HCT116 (cell line): ENCODE results near the gene NUDT9. TPM values are rescaled to one million over a fixed set of nuclear protein-coding genes. Genes with fewer than 3 reads are reported as not detected.

Experiments used
- ATAC-seq: fragments of 200-7000 bp; cut with Tn5 transposase; 2 replicates; pipeline ENCODE4 v1.9.1; 2020; ENCODE audit warnings: mild to moderate bottlenecking, moderate library complexity
- BruUV-seq: library from RNA; stranded (reverse); fragments of 400-500 nt; replicated peaks from 2 replicates; lab custom pipeline; 2021; lab: Mats Ljungman, UMichigan
- CTCF ChIA-PET: fragments of 300-600 bp; sonication (Branson Sonifier 250); formaldehyde crosslinking; loops from one replicate; lab custom pipeline; 2021; ENCODE audit warnings: antibody characterized with exemption; lab: Charles Lee
- POLR2A ChIA-PET: fragments of 300-600, 350-600 bp; sonication (Branson Sonifier 250); formaldehyde crosslinking; loops from one replicate; lab custom pipeline; 2021; ENCODE audit warnings: antibody characterized with exemption; lab: Charles Lee
- RAD21 ChIA-PET, 2 experiments: fragments of 300-600 bp; sonication (Branson Sonifier 250); formaldehyde crosslinking; loops; one replicate each; lab custom pipeline; 2023; ENCODE audit warnings: low total read pairs in 2 of 2; ENCODE audit not compliant: uncharacterized antibody in 2 of 2, unreplicated experiment in 2 of 2, low non-redundant PET in 1 of 2; lab: Charles Lee
- DNase-seq: peaks from one replicate; pipeline ENCODE4 v3.0.0-alpha.2; 2010; ENCODE audit warnings: low read depth, low spot score
- H2AFZ ChIP-seq: fragments of 200-600 bp; shearing (Covaris generic), sonication (generic); 2 replicates; pipeline ENCODE4 v1.6.1; 2017; ENCODE audit warnings: low read depth, mixed run types, mixed read lengths, antibody characterized with exemption, low read length; ENCODE audit not compliant: poor library complexity, severe bottlenecking
- H3K27ac ChIP-seq: 2 replicates; pipeline ENCODE4 v1.5.1; 2012; ENCODE audit warnings: low read depth, low read length
- H3K27me3 ChIP-seq: fragments of 200-600 bp; sonication (generic); 2 replicates; pipeline ENCODE4 v1.6.1; 2016; ENCODE audit warnings: mixed run types, low read length, mixed read lengths; ENCODE audit not compliant: insufficient read depth
- H3K36me3 ChIP-seq, 2 experiments: fragments of 200-500 bp in 1 of 2; fragments of 200-600 bp in 1 of 2; sonication (Bioruptor generic) in 1 of 2; sonication (generic) in 1 of 2; 2 replicates each; pipeline versions ENCODE4 v1.5.1 to v1.6.1; 2014 to 2016; ENCODE audit warnings: low read length in 2 of 2, inconsistent platforms in 1 of 2, mixed read lengths in 1 of 2, mixed run types in 1 of 2; ENCODE audit not compliant: insufficient read depth in 2 of 2, control insufficient read depth in 1 of 2
- H3K4me1 ChIP-seq, 2 experiments: fragments of 200-600 bp in 1 of 2; sonication (generic) in 1 of 2; 2 replicates each; pipeline versions ENCODE4 v1.5.1 to v1.6.1; 2012 to 2017; ENCODE audit warnings: low read length in 2 of 2, inconsistent platforms in 1 of 2, mild to moderate bottlenecking in 1 of 2, mixed read lengths in 1 of 2, mixed run types in 1 of 2, moderate library complexity in 1 of 2; ENCODE audit not compliant: insufficient read depth in 2 of 2, control insufficient read depth in 1 of 2
- H3K4me2 ChIP-seq: fragments of 200-600 bp; sonication (generic); 2 replicates; pipeline ENCODE4 v1.6.1; 2017; ENCODE audit warnings: mixed run types, low read length, mixed read lengths
- H3K4me3 ChIP-seq, 2 experiments: fragments of 200-600 bp in 1 of 2; sonication (generic) in 1 of 2; replicated peaks in 1 of 2; 2 replicates each; pipeline ENCODE4 v1.5.1; 2011 to 2016; ENCODE audit warnings: low read length in 2 of 2, control low read depth in 1 of 2, low read depth in 1 of 2, mild to moderate bottlenecking in 1 of 2, mixed read lengths in 1 of 2, mixed run types in 1 of 2
- H3K79me2 ChIP-seq: fragments of 200-600 bp; sonication (generic); 2 replicates; pipeline ENCODE4 v1.6.1; 2017; ENCODE audit warnings: mild to moderate bottlenecking, mixed run types, low read length, moderate library complexity, mixed read lengths; ENCODE audit not compliant: insufficient read depth
- H3K9ac ChIP-seq: fragments of 200-600 bp; sonication (generic); 2 replicates; pipeline ENCODE4 v1.6.1; 2016; ENCODE audit warnings: low read length, mixed read lengths
- H3K9me2 ChIP-seq: fragments of 200-600 bp; sonication (generic), shearing (Covaris generic); 2 replicates; pipeline ENCODE4 v1.6.1; 2017; ENCODE audit warnings: mixed run types, mild to moderate bottlenecking, moderate library complexity; ENCODE audit not compliant: insufficient read depth
- H3K9me3 ChIP-seq, 2 experiments: fragments of 200-500 bp in 1 of 2; fragments of 200-600 bp in 1 of 2; sonication (Bioruptor generic) in 1 of 2; sonication (generic) in 1 of 2; 2 replicates each; pipeline ENCODE4 v1.6.1; 2014 to 2017; ENCODE audit warnings: low read length in 2 of 2, mixed read lengths in 2 of 2, inconsistent platforms in 1 of 2, low read depth in 1 of 2, mild to moderate bottlenecking in 1 of 2, mixed run types in 1 of 2, moderate library complexity in 1 of 2; ENCODE audit not compliant: control insufficient read depth in 1 of 2, insufficient read depth in 1 of 2
- H4K20me1 ChIP-seq: fragments of 200-600 bp; sonication (generic), shearing (Covaris generic); 2 replicates; pipeline ENCODE4 v1.6.1; 2017; ENCODE audit warnings: mixed run types, mild to moderate bottlenecking, moderate library complexity; ENCODE audit not compliant: insufficient read depth
- ATF3 ChIP-seq: IDR thresholded peaks from 2 replicates; pipeline ENCODE4 v1.6.1; 2012
- CEBPB ChIP-seq: IDR thresholded peaks from 2 replicates; pipeline ENCODE4 v1.6.1; 2012; ENCODE audit warnings: low read depth
- ELF1 ChIP-seq: IDR thresholded peaks from 2 replicates; pipeline ENCODE4 v1.6.1; 2012; ENCODE audit warnings: low read depth, borderline replicate concordance
- EZH2 ChIP-seq: fragments of 200-600 bp; sonication (generic); IDR thresholded peaks from 2 replicates; pipeline ENCODE4 v1.6.1; 2017; ENCODE audit warnings: antibody characterized with exemption, mixed run types
- EZH2phosphoT487 ChIP-seq: fragments of 200-600 bp; IDR thresholded peaks from 2 replicates; pipeline ENCODE4 v1.6.1; 2018; ENCODE audit warnings: antibody characterized with exemption, borderline replicate concordance
- MAX ChIP-seq: IDR thresholded peaks from 2 replicates; pipeline ENCODE4 v1.6.1; 2012
- SIN3A ChIP-seq: IDR thresholded peaks from 2 replicates; pipeline ENCODE4 v1.6.1; 2012; ENCODE audit warnings: low read depth
- SRF ChIP-seq: IDR thresholded peaks from 2 replicates; pipeline ENCODE4 v1.6.1; 2012; ENCODE audit warnings: low read depth
- TCF7L2 ChIP-seq: IDR thresholded peaks from 2 replicates; pipeline ENCODE4 v1.7.0; 2011; ENCODE audit warnings: borderline replicate concordance, inconsistent platforms; ENCODE audit not compliant: insufficient read depth, insufficient read length; ENCODE audit errors: extremely low read depth
- YY1 ChIP-seq: IDR thresholded peaks from 2 replicates; pipeline ENCODE4 v1.6.1; 2011; ENCODE audit warnings: low read length, low read depth, moderate library complexity, mild to moderate bottlenecking; ENCODE audit not compliant: insufficient replicate concordance; ENCODE audit errors: extremely low read depth
- ZNF274 ChIP-seq: fragments of 200-500 bp; sonication (Bioruptor generic); IDR thresholded peaks from 2 replicates; pipeline ENCODE4 v1.6.1; 2014; ENCODE audit warnings: mild to moderate bottlenecking, low read depth, low read length, inconsistent platforms
- intact Hi-C: fragments of 100-400 bp; cut with micrococcal nuclease; formaldehyde crosslinking; loops from 2 replicates; pipeline ENCODE4 v1.10.0; 2022
- total RNA-seq: library from RNA; stranded (reverse); gene quantifications from one replicate; pipeline ENCODE4 v1.2.1, GENCODE V29; 2021; ENCODE audit not compliant: unreplicated experiment

Gene NUDT9
- total RNA-seq, 1 experiment from 2014 or later = 13.5 TPM

- TF ChIP-seq TCF7L2 (no peak), ELF1 (no peak), MAX (no peak), YY1 (no peak), ATF3 (no peak), EZH2phosphoT487 (no peak), SRF (no peak), EZH2 (no peak), ZNF274 (no peak)
- TF ChIP-seq, all 23 proteins: peak for 0
Measured at GRCh38 chr4:87427518-87427868, 5.1 kb downstream of the NUDT9 start (continued).

- no peak overlapping the region for H2AFZ ChIP-seq
- no peaks in the 10 kb centered on the region for H3K9me3 ChIP-seq
- ChIA-PET RAD21 (no interaction called here), POLR2A (no interaction called here), CTCF (no interaction called here)
- no peaks in the 10 kb centered on the region for H3K9me2 ChIP-seq
- ATAC-seq = no peak
- no peak for TF ChIP-seq CEBPB
- TF ChIP-seq SIN3A = no peak
- TF ChIP-seq YY1 = no peak
- BruUV-seq = no TSS peak
- H3K36me3 ChIP-seq = no peaks in the 10 kb centered on the region
- H3K79me2 ChIP-seq = peaks cover 86% of the 10 kb centered on the region
- DNase-seq = no peak
- intact Hi-C loops = no loop called here
- no peak overlapping the region for H3K4me3 ChIP-seq
- no peak overlapping the region for H3K9ac ChIP-seq
- H3K4me2 ChIP-seq = no peak overlapping the region
- 0 out of 2 replicates have a peak, but pooled peaks cover 4% of the 10 kb centered on the region for H4K20me1 ChIP-seq
- peaks cover 2 to 8% of the 10 kb centered on the region in 2 experiments; a peak in 3 of 4 replicates for H3K4me1 ChIP-seq
- no peaks in the 10 kb centered on the region for H3K27me3 ChIP-seq
- no peak overlapping the region for H3K27ac ChIP-seq
Measured at GRCh38 chr4:87428979-87429378, 6.6 kb downstream of the NUDT9 start.
